ENCODE data around the gene XXYLT1.

The XXYLT1 gene

GRCh38 chr3:195260280-195260905 lies 10.6 kb downstream of the XXYLT1 start (continued):
- TF ChIP-seq GLIS1 (tag by site-specific recombination; IDR thresholded peaks at IDR 0.05) (peak; percentile 28), RBAK (tag by site-specific recombination; IDR thresholded peaks at IDR 0.05) (no peak), ZNF776 (tag by site-specific recombination; IDR thresholded peaks at IDR 0.05; ENCODE audit: borderline replicate concordance) (no peak), ZNF341 (tag by site-specific recombination; IDR thresholded peaks at IDR 0.05; ENCODE audit: low read depth) (no peak), KLF8 (tag by site-specific recombination; IDR thresholded peaks at IDR 0.05) (peak; percentile 47; the same call in 1 of the 2 replicates), ZSCAN18 (tag by site-specific recombination; IDR thresholded peaks at IDR 0.05) (no peak), ZNF23 (tag by site-specific recombination; IDR thresholded peaks at IDR 0.05; ENCODE audit: borderline replicate concordance) (no peak), ZBTB1 (tag by site-specific recombination; IDR thresholded peaks at IDR 0.05) (no peak), SP2 (tag by site-specific recombination; IDR thresholded peaks at IDR 0.05) (0 out of 2 replicates have a peak, but pooled peaks have one; percentile 13), ZNF155 (tag by site-specific recombination; IDR thresholded peaks at IDR 0.05) (no peak), BCL11B (tag by site-specific recombination; IDR thresholded peaks at IDR 0.05; ENCODE audit: low read depth) (0 out of 2 replicates have a peak, but pooled peaks have one; percentile 18)

- Histone ChIP-seq H3K4me3 (ENCODE audit: low read depth, low read length) (peak overlapping the region; percentile 51), H3K27ac (ENCODE audit: extremely low read depth, low read depth, low read length) (peak overlapping the region; percentile 93), H3K9me3 (ENCODE audit: control insufficient read depth, insufficient read depth, low read depth, low read length) (no peaks in the 10 kb centered on the region), H3K4me1 (ENCODE audit: control insufficient read depth, insufficient read depth, low read length) (peaks cover 7% of the 10 kb centered on the region), H3K36me3 (ENCODE audit: control insufficient read depth in 2 of 2, insufficient read depth in 1 of 2, low read length in 2 of 2) (peaks cover 0 to 5% of the 10 kb centered on the region in 2 experiments; a peak in 1 of 3 replicates)
- ChIA-PET POLR2A (interaction anchor here (1.0 to 1.8 kb wide), 2 partner anchors 11 to 573 kb away, joined by 3 to 4 read pairs; partner anchors contain the start of gene FAM43A), CTCF (interaction anchor here (1.5 kb wide), 1 partner anchor 577 kb away, joined by 6 read pairs; no protein-coding TSS in a partner anchor)
- TF ChIP-seq ZFP41 (tag by site-specific recombination; IDR thresholded peaks at IDR 0.05; ENCODE audit: borderline replicate concordance) (no peak), SCRT1 (tag by site-specific recombination; IDR thresholded peaks at IDR 0.05; ENCODE audit: borderline replicate concordance) (no peak), ZNF138 (tag by site-specific recombination; IDR thresholded peaks at IDR 0.05; ENCODE audit: borderline replicate concordance) (no peak), ZNF596 (tag by site-specific recombination; IDR thresholded peaks at IDR 0.05) (no peak), ZNF621 (tag by site-specific recombination; IDR thresholded peaks at IDR 0.05) (no peak), ZNF747 (tag by site-specific recombination; IDR thresholded peaks at IDR 0.05) (no peak), PRDM2 (tag by site-specific recombination; IDR thresholded peaks at IDR 0.05; ENCODE audit: borderline replicate concordance) (no peak), GFI1B (tag by site-specific recombination; IDR thresholded peaks at IDR 0.05) (no peak), YY1 (tag by site-specific recombination; IDR thresholded peaks at IDR 0.05) (peak; percentile 40; the same call in 1 of the 2 replicates), ZNF274 (IDR thresholded peaks at IDR 0.05; ENCODE audit: low read length) (no peak), ZNF274 (tag by site-specific recombination; IDR thresholded peaks at IDR 0.05; ENCODE audit: borderline replicate concordance) (no peak), ZNF132 (tag by site-specific recombination; IDR thresholded peaks at IDR 0.05; ENCODE audit: borderline replicate concordance) (no peak), ZNF169 (tag by site-specific recombination; IDR thresholded peaks at IDR 0.05) (no peak), EGR2 (tag by site-specific recombination; IDR thresholded peaks at IDR 0.05; ENCODE audit: low read depth) (peak; percentile 57), ZBTB44 (tag by site-specific recombination; IDR thresholded peaks at IDR 0.05) (no peak)
- TF ChIP-seq, protein P1, sequence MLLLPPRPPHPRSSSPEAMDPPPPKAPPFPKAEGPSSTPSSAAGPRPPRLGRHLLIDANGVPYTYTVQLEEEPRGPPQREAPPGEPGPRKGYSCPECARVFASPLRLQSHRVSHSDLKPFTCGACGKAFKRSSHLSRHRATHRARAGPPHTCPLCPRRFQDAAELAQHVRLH (tag by site-specific recombination; IDR thresholded peaks at IDR 0.05): no peak
These were observed 11.3 kb downstream of the XXYLT1 start for GRCh38 chr3:195259475-195260279.

Data from HEK293 (cell line).